22Rv1 (cell line): ENCODE results near the gene GNAL.

Experiments
- CTCF ChIP-seq: fragments of 450-650 bp; IDR thresholded peaks from 2 replicates; pipeline ENCODE4 v1.5.1; 2017; ENCODE audit warnings: mild to moderate bottlenecking
- ZFX ChIP-seq: fragments of 450-650 bp; IDR thresholded peaks from 2 replicates; pipeline ENCODE4 v1.6.1; 2017; ENCODE audit warnings: antibody characterized with exemption, borderline replicate concordance

- TF ChIP-seq CTCF (no peak), ZFX (no peak)
These were observed 170.9 kb downstream of the GNAL start for GRCh38 chr18:11859903-11860407.
